OCI-LY3 (cell line): Measurements from ENCODE around the gene SPIRE1.

ENCODE experiments used
- H2AFZ ChIP-seq: fragments of 200-600, 300-600 bp; shearing (Covaris generic); 2 replicates; pipeline ENCODE4 v1.6.0; 2014; ENCODE audit warnings: antibody characterized with exemption, low read depth, low read length
- H3K27ac ChIP-seq: fragments of 200-600, 300-600 bp; sonication (generic); 2 replicates; pipeline ENCODE4 v1.5.1; 2014; ENCODE audit warnings: mild to moderate bottlenecking, low read length, moderate library complexity, mixed read lengths
- H3K27me3 ChIP-seq: fragments of 200-600, 300-600 bp; sonication (generic); 2 replicates; pipeline ENCODE4 v1.6.1; 2014; ENCODE audit warnings: low read depth, low read length, mixed read lengths
- H3K36me3 ChIP-seq: fragments of 200-600, 300-600 bp; sonication (generic); replicated peaks from 2 replicates; pipeline ENCODE3; 2014; ENCODE audit warnings: low read depth, low read length, mixed read lengths
- H3K4me1 ChIP-seq: fragments of 300-600, 200-600 bp; sonication (generic); 2 replicates; pipeline ENCODE4 v1.6.1; 2014; ENCODE audit warnings: low read length, mixed read lengths
- H3K4me2 ChIP-seq: fragments of 200-600, 300-600 bp; sonication (generic); 2 replicates; pipeline ENCODE4 v1.6.1; 2014; ENCODE audit warnings: low read length, mixed read lengths
- H3K4me3 ChIP-seq: fragments of 300-600, 200-600 bp; sonication (generic); 2 replicates; pipeline ENCODE4 v1.5.1; 2014; ENCODE audit warnings: antibody characterized with exemption, mild to moderate bottlenecking, low read length, moderate library complexity
- H3K79me2 ChIP-seq: fragments of 300-600, 200-600 bp; shearing (Covaris generic); 2 replicates; pipeline ENCODE4 v1.6.1; 2014; ENCODE audit warnings: mild to moderate bottlenecking, low read length, mixed read lengths
- H3K9ac ChIP-seq: fragments of 300-600, 200-600 bp; shearing (Covaris generic); 2 replicates; pipeline ENCODE4 v1.6.0; 2014; ENCODE audit warnings: mild to moderate bottlenecking, low read length, moderate library complexity
- H3K9me3 ChIP-seq: fragments of 200-600, 300-600 bp; shearing (Covaris generic); 2 replicates; pipeline ENCODE4 v1.6.1; 2014; ENCODE audit warnings: low read length, mixed read lengths; ENCODE audit not compliant: insufficient read depth
- H4K20me1 ChIP-seq: fragments of 200-600, 300-600 bp; sonication (generic); 2 replicates; pipeline ENCODE4 v1.6.1; 2016; ENCODE audit warnings: low read length, mixed read lengths; ENCODE audit not compliant: insufficient read depth
- EZH2phosphoT487 ChIP-seq: fragments of 200-600 bp; shearing (Covaris generic); IDR thresholded peaks from 2 replicates; pipeline ENCODE4 v1.6.1; 2018; ENCODE audit warnings: antibody characterized with exemption, mixed run types, low read depth
- TF ChIP-seq, protein P1 (sequence below): fragments of 200-600, 300-600 bp; sonication (generic); IDR thresholded peaks from 2 replicates; pipeline ENCODE4 v1.5.1; 2014; ENCODE audit warnings: antibody characterized with exemption, low read length, low read depth

The SPIRE1 gene

DNA sequence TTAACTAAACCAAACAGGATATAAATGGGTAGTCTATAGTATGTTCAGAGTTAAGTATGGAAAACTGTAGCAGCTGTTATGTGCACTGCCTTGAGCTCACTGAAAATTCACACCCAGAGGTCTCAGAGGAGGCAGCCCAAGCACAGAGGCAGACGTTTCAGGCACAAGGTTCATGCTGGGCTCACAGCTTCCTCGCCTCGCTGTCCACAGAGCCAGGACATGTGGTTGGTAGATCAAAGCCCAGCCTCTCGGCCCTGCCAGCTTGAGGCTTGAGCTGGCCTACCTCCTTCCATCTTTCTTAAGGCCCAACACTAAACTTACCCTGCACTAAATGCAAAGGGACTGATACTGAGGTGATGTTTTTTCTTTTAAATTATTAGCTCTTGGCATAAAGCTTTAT is 206.5 kb downstream of the SPIRE1 start:
- no peak overlapping the region for H3K4me2 ChIP-seq
- H3K4me3 ChIP-seq = no peak overlapping the region
- H3K27me3 ChIP-seq = no peaks in the 10 kb centered on the region
- no peaks in the 10 kb centered on the region for H3K4me1 ChIP-seq
- H3K9ac ChIP-seq = no peak overlapping the region
- no peak overlapping the region for H3K27ac ChIP-seq
- H2AFZ ChIP-seq = no peak overlapping the region
- no peaks in the 10 kb centered on the region for H3K79me2 ChIP-seq
- peaks cover 7% of the 10 kb centered on the region for H3K36me3 ChIP-seq
- H3K9me3 ChIP-seq = no peaks in the 10 kb centered on the region
- no peaks in the 10 kb centered on the region for H4K20me1 ChIP-seq
- TF ChIP-seq, protein P1, sequence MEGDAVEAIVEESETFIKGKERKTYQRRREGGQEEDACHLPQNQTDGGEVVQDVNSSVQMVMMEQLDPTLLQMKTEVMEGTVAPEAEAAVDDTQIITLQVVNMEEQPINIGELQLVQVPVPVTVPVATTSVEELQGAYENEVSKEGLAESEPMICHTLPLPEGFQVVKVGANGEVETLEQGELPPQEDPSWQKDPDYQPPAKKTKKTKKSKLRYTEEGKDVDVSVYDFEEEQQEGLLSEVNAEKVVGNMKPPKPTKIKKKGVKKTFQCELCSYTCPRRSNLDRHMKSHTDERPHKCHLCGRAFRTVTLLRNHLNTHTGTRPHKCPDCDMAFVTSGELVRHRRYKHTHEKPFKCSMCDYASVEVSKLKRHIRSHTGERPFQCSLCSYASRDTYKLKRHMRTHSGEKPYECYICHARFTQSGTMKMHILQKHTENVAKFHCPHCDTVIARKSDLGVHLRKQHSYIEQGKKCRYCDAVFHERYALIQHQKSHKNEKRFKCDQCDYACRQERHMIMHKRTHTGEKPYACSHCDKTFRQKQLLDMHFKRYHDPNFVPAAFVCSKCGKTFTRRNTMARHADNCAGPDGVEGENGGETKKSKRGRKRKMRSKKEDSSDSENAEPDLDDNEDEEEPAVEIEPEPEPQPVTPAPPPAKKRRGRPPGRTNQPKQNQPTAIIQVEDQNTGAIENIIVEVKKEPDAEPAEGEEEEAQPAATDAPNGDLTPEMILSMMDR = no peak
- no peak for TF ChIP-seq EZH2phosphoT487

DNA sequence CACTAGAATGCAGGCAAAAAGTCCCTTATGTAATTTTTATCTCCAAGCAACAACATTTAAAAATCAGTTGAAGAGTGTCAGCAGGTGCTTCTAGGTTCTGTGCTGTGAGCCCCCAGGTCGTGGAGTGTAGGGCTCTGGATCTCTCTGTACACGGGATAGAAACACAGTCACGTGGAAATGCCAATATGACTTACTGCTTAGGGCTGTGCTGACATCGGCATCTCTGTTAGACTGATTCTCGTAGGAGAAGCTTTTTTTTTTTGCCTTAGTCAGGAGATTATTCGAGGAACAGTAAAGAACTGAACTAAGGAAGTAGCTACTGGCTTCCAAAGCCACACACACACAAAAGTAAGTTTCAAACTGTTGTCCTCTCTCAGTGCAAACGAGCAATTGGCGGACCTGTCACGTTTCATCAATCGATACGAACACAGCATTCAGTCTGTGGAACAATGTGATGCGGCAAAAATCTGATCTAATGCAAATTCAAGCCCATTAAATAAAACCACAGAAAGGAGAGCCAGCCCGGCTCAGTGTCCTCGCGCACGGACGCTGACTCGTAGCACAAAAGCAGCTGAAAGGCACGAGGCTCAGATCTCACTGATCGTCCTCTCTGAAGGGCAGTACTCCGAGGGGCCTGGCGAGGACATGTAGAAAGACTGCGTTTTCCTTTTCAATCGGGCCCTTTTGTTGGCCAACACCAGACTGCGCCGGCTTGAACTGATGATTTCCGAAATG is 208.7 kb downstream of the SPIRE1 start:
- peaks cover 10% of the 10 kb centered on the region for H3K36me3 ChIP-seq
- no peaks in the 10 kb centered on the region for H4K20me1 ChIP-seq
- H3K4me3 ChIP-seq = no peak overlapping the region
- no peaks in the 10 kb centered on the region for H3K79me2 ChIP-seq
- H3K4me2 ChIP-seq = no peak overlapping the region
- no peak overlapping the region for H3K9ac ChIP-seq
- TF ChIP-seq, protein P1 = no peak
- no peak for TF ChIP-seq EZH2phosphoT487
- H3K27me3 ChIP-seq = no peaks in the 10 kb centered on the region
- H3K9me3 ChIP-seq = no peaks in the 10 kb centered on the region
- no peak overlapping the region for H2AFZ ChIP-seq
- no peaks in the 10 kb centered on the region for H3K4me1 ChIP-seq
- no peak overlapping the region for H3K27ac ChIP-seq

DNA sequence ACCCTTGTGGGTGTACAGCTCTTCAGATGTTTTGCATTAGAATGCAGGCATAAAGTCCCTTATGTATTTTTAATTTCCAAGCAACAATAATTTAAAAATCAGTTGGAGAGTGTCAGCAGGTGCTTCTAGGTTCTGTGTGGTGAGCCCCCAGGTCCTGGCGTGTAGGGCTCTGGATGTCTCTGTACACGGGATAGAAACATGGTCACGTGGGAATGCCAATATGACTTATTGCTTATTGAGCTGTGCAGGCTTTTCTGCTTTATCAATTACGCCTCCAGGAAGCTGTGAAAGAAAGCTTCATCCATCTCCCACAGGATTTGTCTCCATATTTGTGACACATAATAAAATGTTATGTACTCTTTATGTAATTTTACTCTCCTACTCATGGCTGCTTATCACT is 212.4 kb downstream of the SPIRE1 start:
- Histone ChIP-seq H3K27ac (no peak overlapping the region), H3K4me1 (no peaks in the 10 kb centered on the region), H3K79me2 (no peaks in the 10 kb centered on the region), H4K20me1 (no peaks in the 10 kb centered on the region), H2AFZ (no peak overlapping the region), H3K4me3 (no peak overlapping the region), H3K36me3 (peaks cover 26% of the 10 kb centered on the region), H3K27me3 (no peaks in the 10 kb centered on the region), H3K9ac (no peak overlapping the region), H3K4me2 (no peak overlapping the region), H3K9me3 (no peaks in the 10 kb centered on the region)
- TF ChIP-seq, protein P1 = no peak
- TF ChIP-seq EZH2phosphoT487 = no peak

DNA sequence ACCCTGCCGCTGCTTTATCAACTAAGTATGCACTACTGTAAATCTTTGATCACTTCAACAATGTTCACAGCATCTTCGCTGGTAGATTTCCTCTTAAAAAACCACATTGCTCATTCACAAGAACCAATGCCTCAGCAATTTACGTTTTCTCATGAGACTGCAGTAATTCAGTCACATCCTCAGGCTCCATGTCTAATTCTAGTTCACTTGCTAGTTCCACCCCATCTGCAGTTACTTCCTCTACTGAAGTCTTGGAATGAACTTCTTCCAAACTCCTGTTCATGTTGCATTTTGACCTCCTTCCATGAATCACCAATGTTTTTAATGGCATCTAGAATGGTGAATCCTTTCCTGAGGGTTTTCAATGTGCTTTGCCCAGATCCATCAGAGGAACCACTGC is 214.4 kb downstream of the SPIRE1 start:
- Histone ChIP-seq H2AFZ (no peak overlapping the region), H3K79me2 (no peaks in the 10 kb centered on the region), H3K4me1 (no peaks in the 10 kb centered on the region), H4K20me1 (no peaks in the 10 kb centered on the region), H3K9me3 (no peaks in the 10 kb centered on the region), H3K4me2 (no peak overlapping the region), H3K9ac (no peak overlapping the region), H3K36me3 (peaks cover 26% of the 10 kb centered on the region), H3K4me3 (no peak overlapping the region), H3K27me3 (no peaks in the 10 kb centered on the region), H3K27ac (no peak overlapping the region)
- no peak for TF ChIP-seq EZH2phosphoT487
- TF ChIP-seq, protein P1 = no peak
